GM20431 (cell line): ENCODE results near the gene EID3.

Experiments used
- in situ Hi-C: fragments of 300-500 bp; cut with MseI, MboI; formaldehyde crosslinking; loops from one replicate; pipeline ENCODE4 v1.15.0; 2020; ENCODE audit warnings: low sequenced_read_pairs; ENCODE audit not compliant: unreplicated experiment

The EID3 gene

GRCh38 chr12:104351057-104351983, 47.8 kb downstream of the EID3 start:
- in situ Hi-C loops = loop anchor here (10.0 to 25.0 kb wide), 2 partner anchors 147 to 711 kb away; no protein-coding TSS in a partner anchor

- in situ Hi-C loops = loop anchor here (10.0 to 25.0 kb wide), 2 partner anchors 147 to 710 kb away; no protein-coding TSS in a partner anchor
These were observed 48.7 kb downstream of the EID3 start for GRCh38 chr12:104352106-104352713.

GRCh38 chr12:104353012-104353981, 49.8 kb downstream of the EID3 start:
- in situ Hi-C loops = loop anchor here (10.0 to 25.0 kb wide), 2 partner anchors 148 to 709 kb away; no protein-coding TSS in a partner anchor

GRCh38 chr12:104354167-104354867, 50.8 kb downstream of the EID3 start:
- in situ Hi-C loops = loop anchor here (10.0 to 25.0 kb wide), 2 partner anchors 150 to 708 kb away; no protein-coding TSS in a partner anchor
